Measurements from ENCODE around the gene CYP3A5. TPM values are rescaled to one million over a fixed set of nuclear protein-coding genes. Genes with fewer than 3 reads are reported as not detected.

Gene CYP3A5
- polyA plus RNA-seq, 1 donor (not counting 4 experiments of a cell fraction or from before 2014, with no cell fraction given), result 3.4 TPM

DNA sequence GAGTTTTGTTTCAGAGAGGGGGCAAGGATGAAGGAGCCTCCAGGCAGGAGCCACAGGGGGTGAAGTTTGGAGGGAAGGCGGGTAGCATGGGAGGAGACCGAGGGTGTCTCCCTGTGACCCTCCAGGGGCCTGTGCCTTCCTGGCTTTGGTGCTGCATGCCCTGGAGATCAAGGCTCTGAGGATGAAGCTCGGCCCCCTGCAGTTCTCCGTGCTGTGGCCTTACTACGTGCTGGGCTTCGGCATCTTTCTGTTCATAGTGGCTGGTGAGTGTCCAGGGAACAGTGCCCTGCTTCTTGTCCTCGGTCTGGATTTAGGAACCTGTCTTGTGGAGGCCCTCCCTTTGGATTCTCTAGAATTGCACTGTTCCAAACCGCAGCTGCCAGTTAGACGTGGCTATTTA, 72.2 kb downstream of the CYP3A5 start:
- H3K9ac ChIP-seq (ENCODE audit: control insufficient read depth, extremely low read depth, insufficient read depth, low read length), result no peak overlapping the region
- no peaks in the 10 kb centered on the region for H3K36me3 ChIP-seq (ENCODE audit: control insufficient read depth in 2 of 2, extremely low read depth in 1 of 2, insufficient read depth in 2 of 2, low read length in 2 of 2)
- DNase-seq (ENCODE audit: low read depth, low spot score) (no peak), FAIRE-seq (no peak)
- TF ChIP-seq, protein P1, sequence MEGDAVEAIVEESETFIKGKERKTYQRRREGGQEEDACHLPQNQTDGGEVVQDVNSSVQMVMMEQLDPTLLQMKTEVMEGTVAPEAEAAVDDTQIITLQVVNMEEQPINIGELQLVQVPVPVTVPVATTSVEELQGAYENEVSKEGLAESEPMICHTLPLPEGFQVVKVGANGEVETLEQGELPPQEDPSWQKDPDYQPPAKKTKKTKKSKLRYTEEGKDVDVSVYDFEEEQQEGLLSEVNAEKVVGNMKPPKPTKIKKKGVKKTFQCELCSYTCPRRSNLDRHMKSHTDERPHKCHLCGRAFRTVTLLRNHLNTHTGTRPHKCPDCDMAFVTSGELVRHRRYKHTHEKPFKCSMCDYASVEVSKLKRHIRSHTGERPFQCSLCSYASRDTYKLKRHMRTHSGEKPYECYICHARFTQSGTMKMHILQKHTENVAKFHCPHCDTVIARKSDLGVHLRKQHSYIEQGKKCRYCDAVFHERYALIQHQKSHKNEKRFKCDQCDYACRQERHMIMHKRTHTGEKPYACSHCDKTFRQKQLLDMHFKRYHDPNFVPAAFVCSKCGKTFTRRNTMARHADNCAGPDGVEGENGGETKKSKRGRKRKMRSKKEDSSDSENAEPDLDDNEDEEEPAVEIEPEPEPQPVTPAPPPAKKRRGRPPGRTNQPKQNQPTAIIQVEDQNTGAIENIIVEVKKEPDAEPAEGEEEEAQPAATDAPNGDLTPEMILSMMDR (optimal IDR thresholded peaks at IDR 0.05 in 1 of 3, IDR thresholded peaks at IDR 0.05 in 1 of 3, conservative IDR thresholded peaks at IDR 0.05 in 1 of 3; ENCODE audit: extremely low read depth in 1 of 3, insufficient read depth in 2 of 3, low read length in 3 of 3), result no peak
- TF ChIP-seq EZH2 (IDR thresholded peaks at IDR 0.05; ENCODE audit: low read length), result no peak
- H3K4me2 ChIP-seq (ENCODE audit: control insufficient read depth, extremely low read depth, insufficient read depth, low read depth, low read length), result no peak overlapping the region
- no peaks in the 10 kb centered on the region for H3K9me1 ChIP-seq (ENCODE audit: control insufficient read depth, extremely low read depth, insufficient read depth, low read length)
- no peak overlapping the region for H3K4me3 ChIP-seq (ENCODE audit: control insufficient read depth in 2 of 3, extremely low read depth in 1 of 3, insufficient read depth in 2 of 3, low read depth in 1 of 3, low read length in 3 of 3)
- H3K9me3 ChIP-seq (ENCODE audit: control insufficient read depth, low read depth, low read length), result no peaks in the 10 kb centered on the region
- H3K27ac ChIP-seq (ENCODE audit: control insufficient read depth, insufficient read depth, low read length), result no peak overlapping the region
- no peaks in the 10 kb centered on the region for H3K27me3 ChIP-seq (ENCODE audit: control insufficient read depth, extremely low read depth, insufficient read depth, low read length)
- H4K20me1 ChIP-seq (ENCODE audit: control insufficient read depth, extremely low read depth, insufficient read depth, low read length), result no peaks in the 10 kb centered on the region
- dilution Hi-C loops (cut with MboI; ENCODE audit: extremely low pct_ligation_motif_present, low sequenced_read_pairs), result no loop called here
- H2AFZ ChIP-seq (ENCODE audit: control insufficient read depth, low read length), result no peak overlapping the region
- H3K79me2 ChIP-seq (ENCODE audit: control insufficient read depth, insufficient read depth, low read length), result no peaks in the 10 kb centered on the region
- no peaks in the 10 kb centered on the region for H3K4me1 ChIP-seq (ENCODE audit: control insufficient read depth, extremely low read depth, insufficient read depth, low read length)

DNA sequence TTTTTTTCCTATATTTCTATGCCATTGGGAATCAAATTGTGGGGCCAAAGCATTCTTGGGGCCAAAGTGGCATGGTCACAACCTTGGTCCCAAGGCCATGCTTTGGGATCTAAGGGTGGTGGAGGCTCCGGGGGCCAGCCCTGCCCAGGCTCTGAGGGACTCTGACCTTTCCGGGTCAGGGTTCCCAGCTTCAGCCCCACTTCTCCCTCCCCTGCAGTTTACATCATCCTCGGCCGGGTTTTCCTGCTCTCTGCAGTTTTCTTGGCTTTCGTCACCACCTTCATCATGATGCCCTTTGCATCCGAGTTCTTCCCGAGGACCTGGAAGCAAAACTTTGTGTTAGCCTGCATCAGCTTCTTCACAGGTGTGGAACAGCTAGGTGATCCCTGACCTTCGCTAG, 73.3 kb downstream of the CYP3A5 start:
- Histone ChIP-seq H3K9ac (ENCODE audit: control insufficient read depth, extremely low read depth, insufficient read depth, low read length) (no peak overlapping the region), H3K9me1 (ENCODE audit: control insufficient read depth, extremely low read depth, insufficient read depth, low read length) (no peaks in the 10 kb centered on the region), H4K20me1 (ENCODE audit: control insufficient read depth, extremely low read depth, insufficient read depth, low read length) (no peaks in the 10 kb centered on the region), H3K27me3 (ENCODE audit: control insufficient read depth, extremely low read depth, insufficient read depth, low read length) (no peaks in the 10 kb centered on the region), H3K79me2 (ENCODE audit: control insufficient read depth, insufficient read depth, low read length) (no peaks in the 10 kb centered on the region), H3K27ac (ENCODE audit: control insufficient read depth, insufficient read depth, low read length) (no peak overlapping the region), H3K9me3 (ENCODE audit: control insufficient read depth, low read depth, low read length) (no peaks in the 10 kb centered on the region), H3K4me3 (ENCODE audit: control insufficient read depth in 2 of 3, extremely low read depth in 1 of 3, insufficient read depth in 2 of 3, low read depth in 1 of 3, low read length in 3 of 3) (no peak overlapping the region), H3K4me1 (ENCODE audit: control insufficient read depth, extremely low read depth, insufficient read depth, low read length) (no peaks in the 10 kb centered on the region), H2AFZ (ENCODE audit: control insufficient read depth, low read length) (no peak overlapping the region), H3K4me2 (ENCODE audit: control insufficient read depth, extremely low read depth, insufficient read depth, low read depth, low read length) (no peak overlapping the region), H3K36me3 (ENCODE audit: control insufficient read depth in 2 of 2, extremely low read depth in 1 of 2, insufficient read depth in 2 of 2, low read length in 2 of 2) (no peaks in the 10 kb centered on the region)
- dilution Hi-C loops (cut with MboI; ENCODE audit: extremely low pct_ligation_motif_present, low sequenced_read_pairs), result no loop called here
- FAIRE-seq (no peak), DNase-seq (ENCODE audit: low read depth, low spot score) (no peak)
- TF ChIP-seq, protein P1 (optimal IDR thresholded peaks at IDR 0.05 in 1 of 3, IDR thresholded peaks at IDR 0.05 in 1 of 3, conservative IDR thresholded peaks at IDR 0.05 in 1 of 3; ENCODE audit: extremely low read depth in 1 of 3, insufficient read depth in 2 of 3, low read length in 3 of 3), result no peak

Measured in keratinocyte (primary cell).